NCI-H460 (cell line): ENCODE data around the gene FRS3. TPM values are rescaled to one million over a fixed set of nuclear protein-coding genes. Genes with fewer than 3 reads are reported as not detected.
"Not testable (repeated sequence)": the region's sequence is repeated elsewhere in the genome, so short reads cannot be mapped to it uniquely, and the experiment has no call there.

Source experiments
- DNase-seq: peaks from one replicate; pipeline ENCODE4 v3.0.0-alpha.2; 2016; ENCODE audit warnings: low read depth; ENCODE audit errors: extremely low read depth
- polyA plus RNA-seq: library from polyadenylated mRNA; depleted of rRNA; stranded (reverse); fragments of >200 nt; gene quantifications from 2 replicates; pipeline ENCODE4 v1.2.3, GENCODE V29; 2014; cell fraction: nucleus; rRNA removed
- total RNA-seq: library from RNA; depleted of rRNA; stranded (reverse); fragments of >200 nt; shearing (Covaris generic); gene quantifications from 2 replicates; pipeline ENCODE4 v1.2.3, GENCODE V29; 2014; rRNA removed

FRS3 gene, protein sequence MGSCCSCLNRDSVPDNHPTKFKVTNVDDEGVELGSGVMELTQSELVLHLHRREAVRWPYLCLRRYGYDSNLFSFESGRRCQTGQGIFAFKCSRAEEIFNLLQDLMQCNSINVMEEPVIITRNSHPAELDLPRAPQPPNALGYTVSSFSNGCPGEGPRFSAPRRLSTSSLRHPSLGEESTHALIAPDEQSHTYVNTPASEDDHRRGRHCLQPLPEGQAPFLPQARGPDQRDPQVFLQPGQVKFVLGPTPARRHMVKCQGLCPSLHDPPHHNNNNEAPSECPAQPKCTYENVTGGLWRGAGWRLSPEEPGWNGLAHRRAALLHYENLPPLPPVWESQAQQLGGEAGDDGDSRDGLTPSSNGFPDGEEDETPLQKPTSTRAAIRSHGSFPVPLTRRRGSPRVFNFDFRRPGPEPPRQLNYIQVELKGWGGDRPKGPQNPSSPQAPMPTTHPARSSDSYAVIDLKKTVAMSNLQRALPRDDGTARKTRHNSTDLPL
- 1.2 and 2.5 TPM in 2 replicates for total RNA-seq
- 1.5 and 2.2 TPM in 2 replicates for polyA plus RNA-seq

DNA sequence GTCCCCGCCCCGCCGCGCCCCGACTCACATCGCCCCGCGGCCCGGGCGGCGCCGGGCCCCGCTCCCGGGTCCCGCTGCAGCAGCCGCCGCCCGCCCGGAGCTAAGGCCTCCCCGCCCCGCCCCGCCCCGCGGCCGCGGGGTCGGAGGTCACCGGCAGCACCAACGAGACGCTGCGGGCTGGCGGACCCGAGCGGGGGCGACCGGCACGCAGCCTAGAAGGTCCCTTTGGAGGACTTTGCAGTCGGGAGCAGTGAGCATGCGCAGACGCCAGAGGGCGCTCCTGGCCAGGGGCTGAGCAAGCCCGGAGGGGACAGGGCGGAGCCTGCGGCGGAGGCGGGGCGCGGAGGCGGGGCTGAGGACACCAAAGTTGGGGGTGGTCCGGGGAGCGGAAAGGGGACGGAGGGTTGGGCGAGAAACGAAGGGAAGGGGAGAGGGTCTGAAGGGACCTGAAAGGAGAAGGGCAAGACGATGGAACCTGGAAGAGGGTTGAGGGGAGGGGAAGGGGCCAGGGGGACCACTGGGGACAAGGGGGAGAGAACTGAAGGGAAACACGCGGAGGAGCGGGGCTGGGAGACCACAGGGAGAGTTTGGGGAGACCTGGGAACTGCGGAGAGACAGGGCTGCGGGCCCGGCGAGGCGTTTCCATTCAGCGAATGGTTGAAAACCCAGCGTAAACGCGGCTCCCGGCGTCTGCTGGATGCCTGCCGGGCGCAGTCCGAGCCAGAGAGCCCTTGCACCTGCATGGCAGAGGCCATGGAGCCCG, at the start of gene FRS3:
FRS3 (minus strand) TSS at position 113 of the 763 bp plus-strand sequence. CDS start 2,913 bp downstream, outside the sequence.
- DNase-seq: peak; percentile 89

DNA sequence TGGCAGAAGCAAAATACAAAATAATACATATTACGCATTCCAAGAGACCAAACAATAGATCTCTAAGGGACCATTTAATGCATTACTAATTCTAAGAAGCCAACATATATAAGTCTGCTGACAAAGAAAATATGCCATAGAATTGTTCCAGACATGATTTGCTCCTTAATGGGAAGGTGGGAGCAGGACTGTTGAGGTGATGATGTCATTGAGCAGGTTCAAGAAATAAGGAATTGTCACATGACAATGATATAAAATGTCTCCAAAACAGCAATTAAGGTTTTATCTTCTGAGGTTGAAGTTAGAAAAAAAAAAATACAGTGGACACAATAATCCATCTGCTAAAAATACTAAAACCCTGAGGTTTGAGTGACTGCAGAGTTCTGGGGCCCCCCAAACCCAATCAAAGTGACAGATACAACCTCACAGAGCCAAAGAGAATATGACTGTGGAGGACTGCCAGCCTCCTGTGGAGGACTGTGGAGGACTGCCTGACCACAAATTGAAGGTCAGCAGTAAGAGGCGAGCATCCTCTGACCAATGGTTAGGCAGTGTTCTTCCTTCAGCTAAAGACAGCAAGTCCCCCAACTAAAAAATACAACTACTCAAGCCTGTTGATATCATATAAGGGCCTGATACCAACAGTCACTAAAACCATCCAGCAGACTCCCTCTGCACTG, 46.8 kb upstream of the FRS3 start:
- DNase-seq: no peak

DNA sequence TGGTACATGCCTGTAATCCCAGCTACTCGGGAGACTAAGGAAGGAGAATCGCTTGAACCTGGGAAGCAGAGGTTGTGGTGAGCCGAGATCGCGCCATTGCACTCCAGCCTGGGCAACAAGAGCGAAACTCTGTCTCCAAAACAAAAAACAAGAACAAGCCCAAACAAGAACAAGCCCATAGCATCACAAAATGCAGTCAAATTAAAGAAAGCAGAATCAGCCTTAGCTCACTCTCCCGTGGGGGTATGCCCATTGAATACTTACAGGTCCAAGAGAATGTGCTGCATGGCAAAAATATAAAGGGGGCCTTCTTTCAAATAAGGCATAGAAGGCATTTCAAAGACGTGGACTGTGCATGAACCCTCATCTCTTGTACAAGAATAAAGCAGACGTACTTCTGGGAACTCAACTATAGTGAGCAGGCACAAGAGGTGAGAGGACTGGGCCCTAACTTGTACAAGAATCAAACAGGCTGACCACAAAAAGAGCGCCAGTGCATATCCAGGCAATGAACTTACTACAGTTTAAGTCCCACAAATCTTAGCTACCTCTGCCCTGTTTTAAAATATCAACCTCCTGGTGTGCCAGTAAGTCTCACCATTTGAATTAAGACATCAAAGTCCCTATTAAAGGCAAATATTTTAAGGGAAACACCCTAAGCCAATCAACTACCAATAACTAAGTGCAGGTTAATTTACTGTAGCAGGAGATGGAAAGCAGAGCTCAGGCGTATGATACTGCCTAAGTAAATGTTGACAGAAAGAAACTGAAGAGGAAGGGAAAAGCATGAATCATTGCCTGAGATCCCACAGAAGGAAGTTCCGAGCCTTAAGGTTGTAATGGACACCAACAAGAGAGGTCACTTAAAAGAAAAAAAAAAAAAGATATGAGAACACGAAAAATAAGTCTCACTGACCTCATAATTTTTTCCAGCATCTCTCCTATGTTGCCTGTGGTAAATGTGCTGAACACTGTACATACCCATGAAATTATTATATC, 45.2 kb upstream of the FRS3 start:
- no peak for DNase-seq

DNA sequence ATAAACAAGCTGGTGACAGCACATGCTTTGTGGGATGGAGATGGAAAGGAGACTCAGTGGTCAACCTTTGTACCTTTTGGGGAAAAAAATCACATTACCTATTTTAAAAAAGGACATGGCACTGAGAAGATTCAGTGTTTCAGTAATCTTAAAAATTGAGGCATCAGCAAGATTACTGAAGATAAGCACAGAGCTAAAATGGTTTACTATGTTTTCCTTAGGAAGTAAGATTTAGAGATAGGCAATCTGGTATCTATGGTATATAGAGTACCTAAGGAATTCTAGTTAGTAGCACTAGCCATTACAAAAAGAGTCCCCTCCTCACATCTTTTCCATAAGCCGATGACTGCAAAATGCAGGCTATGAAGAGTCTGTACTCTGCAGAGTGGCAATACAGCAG, 43.5 kb upstream of the FRS3 start:
- DNase-seq: no peak

DNA sequence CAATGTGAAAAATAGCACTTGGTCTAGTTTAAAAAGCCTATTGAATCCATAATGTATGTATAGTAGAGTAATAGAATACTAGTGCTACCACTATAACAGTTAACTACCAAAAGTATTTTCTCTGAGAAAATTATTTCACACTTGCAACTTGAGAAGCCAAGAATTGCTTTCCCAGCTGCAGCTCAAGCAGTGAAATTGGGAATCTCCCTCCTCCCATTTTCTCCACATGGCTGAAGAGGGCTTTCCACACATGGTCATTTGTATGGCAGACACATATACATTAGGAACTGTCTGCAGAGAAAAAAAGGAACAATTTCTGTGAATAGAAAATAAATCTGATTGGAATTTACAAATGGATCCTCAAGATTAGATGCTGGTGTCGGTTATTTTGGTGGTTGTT, 42.3 kb upstream of the FRS3 start:
- DNase-seq: no peak

DNA sequence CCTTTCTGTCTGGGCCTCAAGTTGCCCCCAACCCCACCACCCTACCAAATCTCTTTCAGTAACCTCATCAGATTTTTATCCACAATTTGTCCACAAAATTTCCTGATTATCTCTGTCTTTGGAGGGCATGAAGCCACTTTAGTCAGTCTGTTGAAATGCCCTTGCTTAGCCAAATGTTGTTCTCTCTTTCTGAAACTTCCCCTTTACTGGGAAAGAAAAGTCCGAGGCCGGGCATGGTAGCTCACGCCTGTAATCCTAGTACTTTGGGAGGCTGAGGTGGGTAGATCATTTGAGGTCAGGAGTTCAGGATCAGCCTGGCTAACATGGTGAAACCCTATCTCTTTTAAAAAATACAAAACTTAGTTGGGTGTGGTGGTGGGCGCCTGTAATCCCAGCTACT, 41.6 kb upstream of the FRS3 start:
- no peak for DNase-seq

DNA sequence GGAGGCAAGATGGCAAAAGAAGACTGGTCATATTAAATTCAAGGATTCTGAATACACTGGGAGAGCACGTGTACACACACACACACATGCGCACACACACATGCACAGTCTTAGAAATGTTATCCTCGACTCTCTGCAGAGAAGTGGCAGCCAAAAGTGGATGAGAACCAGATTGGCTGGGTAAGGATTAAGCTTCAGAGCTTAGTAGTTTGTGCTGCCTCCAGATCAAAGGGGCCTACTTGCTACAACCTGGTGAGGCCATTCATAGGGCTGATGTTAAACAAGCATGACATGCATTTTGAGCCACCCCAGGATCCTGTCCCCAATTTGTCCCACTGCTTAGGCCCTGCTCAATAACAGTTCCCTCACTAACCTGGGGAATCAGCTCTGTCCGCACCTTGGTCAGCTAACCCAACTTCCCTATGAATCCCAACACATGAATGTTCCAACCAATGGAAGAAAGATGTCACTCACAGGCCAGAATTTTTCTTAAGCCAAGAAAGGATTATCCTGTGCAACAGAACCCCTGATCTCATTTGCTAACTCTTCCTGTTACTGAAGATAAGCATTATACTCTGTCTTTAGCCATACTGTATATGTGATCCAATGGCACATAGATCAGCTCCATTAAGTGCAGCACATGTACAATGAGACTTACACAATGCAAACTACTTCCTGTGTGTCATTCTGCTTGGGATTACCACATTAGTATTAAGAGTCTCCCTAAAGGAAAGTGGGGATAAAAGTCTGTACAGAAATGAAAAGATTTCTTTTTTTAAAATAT, 38.8 kb upstream of the FRS3 start:
- no peak for DNase-seq

DNA sequence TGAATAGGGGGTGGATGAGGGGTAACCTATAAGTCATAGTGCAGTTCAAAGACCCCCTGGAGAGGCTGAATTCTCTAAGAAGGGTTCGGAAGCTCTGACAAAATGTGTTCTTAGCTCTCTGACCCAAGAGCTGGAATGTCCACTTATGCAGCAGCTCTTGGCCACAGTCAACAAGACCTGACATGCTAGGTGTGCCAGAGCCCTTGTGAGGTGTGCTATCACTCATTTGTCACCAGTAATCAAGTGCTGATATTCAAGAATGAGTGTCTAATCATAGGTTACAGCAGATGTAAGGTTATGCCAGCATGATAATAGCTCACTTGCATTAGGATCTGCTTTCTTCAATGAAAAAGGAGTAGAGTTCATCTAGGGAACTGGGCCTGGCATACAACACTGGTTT, 35.9 kb upstream of the FRS3 start:
- DNase-seq: no peak

DNA sequence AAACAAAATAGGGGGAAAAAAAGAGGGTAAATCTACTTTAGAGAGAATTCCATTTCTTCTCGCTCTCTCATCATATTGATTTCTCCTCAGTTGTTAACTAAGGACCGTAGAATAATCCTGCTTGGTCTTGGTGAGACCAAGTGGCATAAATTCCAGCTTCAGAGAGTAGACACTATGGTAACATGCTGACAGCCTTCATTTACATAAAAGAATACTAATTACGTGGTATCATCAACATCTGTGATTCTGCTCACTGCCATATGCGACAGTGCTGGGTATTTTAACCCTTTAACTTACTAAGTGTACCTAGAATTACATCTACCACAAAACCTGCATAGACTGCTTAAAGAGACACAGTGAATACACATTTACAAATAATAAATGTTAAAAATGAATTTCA, 34.9 kb upstream of the FRS3 start:
- no peak for DNase-seq

DNA sequence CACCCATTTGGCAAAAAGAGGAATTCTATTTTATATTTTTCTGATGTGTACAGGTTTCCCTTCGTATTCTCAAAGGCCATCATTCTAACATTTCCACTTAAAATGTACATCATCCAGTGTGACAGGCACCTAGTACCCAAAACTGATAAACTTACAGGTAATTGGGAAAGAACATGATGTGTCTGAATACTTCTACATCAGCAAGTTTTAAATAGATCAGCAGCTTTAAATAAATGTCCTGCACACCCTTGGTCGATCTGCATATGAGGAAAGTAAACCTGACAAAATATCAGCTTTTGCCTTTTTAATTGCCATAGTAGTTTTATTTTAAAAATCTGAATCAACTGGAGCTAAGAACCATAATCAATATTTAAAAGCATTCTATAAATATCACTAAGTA, 34.3 kb upstream of the FRS3 start:
- no peak for DNase-seq

DNA sequence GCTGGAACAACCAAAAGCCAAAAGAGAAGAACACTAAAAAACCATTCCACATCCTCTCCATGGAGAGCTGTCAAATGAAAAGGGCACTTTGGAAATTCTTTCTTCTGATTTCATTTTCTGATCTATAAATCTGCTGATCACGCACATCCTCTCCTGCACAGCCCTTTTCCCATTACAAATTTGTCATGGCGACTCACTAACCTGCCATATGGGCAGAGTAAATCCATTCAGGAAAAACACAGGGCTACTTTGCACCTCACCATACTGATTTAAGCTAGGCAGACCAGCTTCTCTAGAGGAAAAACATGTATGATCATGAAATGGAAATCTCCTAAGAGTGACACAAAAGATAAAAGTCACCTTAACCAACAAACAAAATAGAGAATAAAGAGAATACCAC, 33.8 kb upstream of the FRS3 start:
- DNase-seq: no peak

DNA sequence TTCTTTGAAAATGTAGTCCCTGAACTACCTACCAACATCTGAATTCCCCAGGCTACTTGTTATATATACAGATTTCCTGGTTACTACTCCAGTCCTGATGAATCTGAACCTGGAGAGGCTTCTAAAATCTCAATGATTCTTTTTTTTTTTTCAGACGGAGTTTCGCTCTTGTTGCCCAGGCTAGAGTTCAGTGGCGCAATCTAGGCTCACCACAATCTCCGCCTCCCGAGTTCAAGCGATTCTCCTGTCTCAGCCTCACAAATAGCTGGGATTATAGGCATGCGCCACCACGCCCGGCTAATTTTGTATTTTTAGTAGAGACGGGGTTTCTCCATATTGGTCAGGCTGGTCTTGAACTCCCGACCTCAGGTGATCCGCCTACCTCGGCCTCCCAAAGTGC, 32.2 kb upstream of the FRS3 start:
- not testable (repeated sequence) for DNase-seq

DNA sequence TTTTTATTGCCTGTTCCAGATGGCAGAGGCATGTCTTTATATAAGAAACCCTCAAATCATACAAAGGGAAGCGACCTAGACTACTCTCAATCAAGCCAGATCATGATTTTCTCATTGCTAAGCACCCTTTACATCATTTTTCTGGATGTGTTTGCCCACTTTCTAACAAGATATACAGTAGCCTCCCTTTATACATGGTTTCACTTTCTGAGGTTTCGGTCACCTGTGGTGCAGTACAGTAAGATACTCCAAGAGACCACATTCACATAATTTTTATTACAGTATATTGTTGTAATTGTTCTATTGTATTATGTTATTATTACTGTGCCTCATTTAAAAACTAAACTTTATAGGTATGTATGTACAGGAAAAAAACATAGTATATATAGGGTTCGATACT, 31.4 kb upstream of the FRS3 start:
- no peak for DNase-seq

DNA sequence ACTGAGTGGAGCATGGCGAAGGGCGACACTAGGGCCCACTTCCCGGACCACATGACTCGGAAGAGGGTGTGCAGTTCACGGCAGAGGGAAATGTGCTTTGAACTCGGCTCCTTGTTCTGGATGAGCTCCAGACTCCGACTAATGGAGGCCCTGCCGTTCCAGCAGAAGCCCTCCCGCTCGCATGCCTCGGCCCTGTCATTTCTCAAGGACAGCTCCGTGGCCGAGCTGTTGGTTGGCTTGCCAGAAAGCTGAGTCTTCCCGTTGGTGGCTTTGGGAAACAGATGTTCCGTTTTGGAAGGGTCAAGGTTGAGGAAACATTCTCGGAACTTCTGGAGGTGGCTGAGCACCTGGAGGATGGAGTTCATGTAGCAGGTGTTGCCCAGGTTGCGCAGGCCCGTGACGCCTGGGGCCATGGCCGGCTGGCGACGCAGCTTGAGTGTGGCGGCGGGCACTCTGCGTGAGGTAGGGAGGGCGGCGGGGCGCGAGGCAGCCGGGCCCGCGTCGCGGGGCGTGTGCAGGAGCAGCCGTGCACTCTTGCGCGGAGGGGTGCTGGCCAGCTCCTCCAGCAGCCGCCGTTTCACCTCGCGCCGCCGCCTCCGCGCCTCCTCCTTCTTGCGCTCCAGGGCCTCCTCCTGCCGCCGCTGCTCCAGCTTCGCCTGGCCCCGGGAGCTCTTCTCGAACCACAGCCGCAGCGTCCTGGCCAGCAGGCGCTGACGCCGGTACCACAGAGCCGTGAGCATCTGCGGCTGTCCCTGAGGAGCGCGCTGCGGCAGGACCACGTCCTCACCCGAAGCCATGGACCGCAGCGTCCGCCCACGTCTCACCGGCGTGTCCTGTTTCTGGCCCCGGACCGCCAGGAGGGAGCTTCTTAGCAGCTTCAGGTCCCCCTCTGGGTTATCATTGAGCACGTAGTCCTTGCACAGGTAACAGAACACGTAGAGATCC, 26.4 kb upstream of the FRS3 start:
- no peak for DNase-seq

DNA sequence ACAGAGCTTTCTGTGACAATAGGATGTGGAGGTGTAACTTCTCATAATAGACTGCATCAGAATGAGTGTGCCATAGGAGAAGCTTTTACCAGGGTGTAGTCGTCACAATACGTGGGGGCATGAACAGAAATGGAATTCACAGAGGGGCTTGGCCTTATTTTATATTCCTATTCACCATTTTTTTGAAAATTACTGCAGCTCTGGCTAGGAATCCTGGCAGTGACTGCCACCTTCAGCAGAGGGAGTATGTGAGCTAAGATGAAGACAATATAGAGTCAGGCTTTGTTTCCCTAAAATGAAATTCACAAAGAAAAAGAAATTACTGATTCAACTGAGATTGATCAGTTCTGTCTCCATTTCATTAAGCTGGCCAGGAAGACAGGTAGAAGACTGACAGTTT, 21.7 kb upstream of the FRS3 start:
- no peak for DNase-seq

DNA sequence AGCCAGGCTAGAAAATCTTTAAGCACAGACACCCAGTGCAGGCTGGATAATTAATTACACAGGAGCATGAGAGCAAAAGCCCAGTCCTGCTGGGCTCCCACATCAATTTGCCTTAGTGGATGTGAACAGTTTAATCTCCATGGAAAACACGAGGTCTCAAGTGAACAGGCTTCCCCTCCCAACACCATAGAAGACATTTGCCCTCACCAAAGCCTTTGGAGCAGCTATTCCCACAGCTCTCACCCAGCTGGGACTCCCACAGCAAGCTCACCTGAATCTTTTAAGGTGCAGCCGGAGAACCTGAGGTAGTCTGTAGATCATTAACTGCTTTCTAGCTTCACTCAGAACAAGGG, 19.8 kb upstream of the FRS3 start:
- DNase-seq: no peak

DNA sequence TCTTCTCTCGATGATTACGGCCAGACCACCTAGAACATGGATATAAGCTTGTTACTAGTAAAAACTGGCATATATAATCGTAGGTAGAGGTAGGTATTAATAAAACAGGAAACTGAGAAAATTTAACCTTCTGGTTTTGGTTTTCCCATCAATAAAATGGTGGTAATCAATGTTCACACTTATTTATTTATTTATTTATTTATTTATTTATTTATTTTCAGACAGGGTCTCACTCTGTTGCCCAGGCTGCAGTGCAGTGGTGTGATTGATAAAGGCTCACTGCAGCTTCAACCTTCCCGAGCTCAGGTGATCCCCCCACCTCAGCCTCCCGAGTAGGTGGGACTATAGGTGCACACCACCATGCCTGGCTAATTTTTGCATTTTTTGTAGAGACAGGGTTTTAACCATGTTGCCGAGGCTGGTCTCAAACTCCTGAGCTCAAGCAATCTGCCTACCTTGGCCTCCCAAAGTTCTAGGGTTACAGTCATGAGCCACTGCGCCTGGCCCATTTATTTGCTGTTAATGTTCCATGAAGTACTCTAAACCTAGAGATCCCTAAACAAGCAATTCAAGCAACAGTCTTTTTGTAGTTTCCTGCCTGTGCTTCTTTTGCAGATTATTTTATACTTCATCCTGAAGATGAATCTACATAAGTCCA, 19.3 kb upstream of the FRS3 start:
- DNase-seq: no peak

DNA sequence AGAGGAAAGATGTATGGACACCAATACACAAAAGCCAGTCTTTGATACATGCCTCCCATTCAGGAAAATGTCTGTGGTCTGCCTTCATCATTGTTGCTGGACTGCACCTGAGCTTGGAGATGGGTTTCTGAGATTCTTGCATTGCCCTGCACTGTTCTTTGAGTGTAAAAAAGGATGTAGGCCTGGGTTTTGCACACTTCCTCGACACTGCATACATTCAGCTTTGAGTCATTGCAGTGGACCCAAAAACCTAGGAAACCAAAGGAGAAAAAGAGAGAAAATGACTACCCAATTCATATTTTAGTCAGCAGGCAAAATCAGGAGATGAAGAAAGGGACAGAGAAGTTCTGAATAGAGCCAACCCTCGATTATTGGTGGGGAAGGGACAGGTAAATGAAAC, 16.8 kb upstream of the FRS3 start:
- no peak for DNase-seq
